Uterus (tissue), 2 donors: ENCODE results near the gene SAPCD1.

Experiments
- CTCF ChIP-seq, 4 experiments: fragments of 200-600 bp in 2 of 4; fragments of 450-650 bp in 2 of 4; sonication (generic) in 2 of 4; IDR thresholded peaks; one replicate each; pipeline ENCODE4 v1.5.1; 2016 to 2019; ENCODE audit warnings: antibody characterized with exemption in 4 of 4, mild to moderate bottlenecking in 2 of 4, moderate library complexity in 1 of 4
- POLR2A ChIP-seq, 2 donors: fragments of 450-650 bp; IDR thresholded peaks; one replicate each; pipeline ENCODE4 v1.6.1; 2016; ENCODE audit warnings: antibody characterized with exemption in 2 of 2, mild to moderate bottlenecking in 1 of 2, moderate library complexity in 1 of 2

GRCh38 chr6:31718265-31718664 lies 44.2 kb upstream of the SAPCD1 start:
- no peak for TF ChIP-seq CTCF (IDR thresholded peaks at IDR 0.05)
- no peak for TF ChIP-seq POLR2A (IDR thresholded peaks at IDR 0.05)
